Choroid plexus epithelial cell (primary cell): ENCODE measurements around the gene ATP2C1.
A peak's percentile ranks its signal among the peaks of the same experiment; 100 is the strongest.

Experiments
- DNase-seq: peaks from one replicate; pipeline ENCODE4 v3.0.0-alpha.2; 2010; ENCODE audit warnings: low read depth
- H3K4me3 ChIP-seq: 2 replicates; pipeline ENCODE4 v1.5.1; 2011; ENCODE audit warnings: low read depth, mild to moderate bottlenecking, control low read depth, low read length, moderate library complexity
- CTCF ChIP-seq: conservative IDR thresholded peaks from 2 replicates; pipeline ENCODE4 v1.5.1; 2011; ENCODE audit warnings: low read depth, mild to moderate bottlenecking, control low read depth, inconsistent platforms, low read length, moderate library complexity

The ATP2C1 gene

GRCh38 chr3:130904491-130904890, 10.6 kb downstream of the ATP2C1 start:
- H3K4me3 ChIP-seq = no peak overlapping the region
- no peak for TF ChIP-seq CTCF
- no peak for DNase-seq

- H3K4me3 ChIP-seq = no peak overlapping the region
- peak; percentile 58 for DNase-seq
- TF ChIP-seq CTCF = no peak
Observed at GRCh38 chr3:130905551-130905950, 11.7 kb downstream of the ATP2C1 start.

GRCh38 chr3:130906374-130906995, 12.6 kb downstream of the ATP2C1 start:
- TF ChIP-seq CTCF = no peak
- peak; percentile 54 for DNase-seq
- no peak overlapping the region for H3K4me3 ChIP-seq

GRCh38 chr3:130907500-130907899, 13.6 kb downstream of the ATP2C1 start:
- TF ChIP-seq CTCF = no peak
- H3K4me3 ChIP-seq = no peak overlapping the region
- no peak for DNase-seq

- DNase-seq = no peak
- TF ChIP-seq CTCF = no peak
- H3K4me3 ChIP-seq = no peak overlapping the region
Observed at GRCh38 chr3:130907966-130908365, 14.1 kb downstream of the ATP2C1 start.

- no peak overlapping the region for H3K4me3 ChIP-seq
- no peak for DNase-seq
- no peak for TF ChIP-seq CTCF
Observed at GRCh38 chr3:130915567-130916292, 21.8 kb downstream of the ATP2C1 start.
